ENCODE results near the gene PNPLA6.

Gene PNPLA6

DNA sequence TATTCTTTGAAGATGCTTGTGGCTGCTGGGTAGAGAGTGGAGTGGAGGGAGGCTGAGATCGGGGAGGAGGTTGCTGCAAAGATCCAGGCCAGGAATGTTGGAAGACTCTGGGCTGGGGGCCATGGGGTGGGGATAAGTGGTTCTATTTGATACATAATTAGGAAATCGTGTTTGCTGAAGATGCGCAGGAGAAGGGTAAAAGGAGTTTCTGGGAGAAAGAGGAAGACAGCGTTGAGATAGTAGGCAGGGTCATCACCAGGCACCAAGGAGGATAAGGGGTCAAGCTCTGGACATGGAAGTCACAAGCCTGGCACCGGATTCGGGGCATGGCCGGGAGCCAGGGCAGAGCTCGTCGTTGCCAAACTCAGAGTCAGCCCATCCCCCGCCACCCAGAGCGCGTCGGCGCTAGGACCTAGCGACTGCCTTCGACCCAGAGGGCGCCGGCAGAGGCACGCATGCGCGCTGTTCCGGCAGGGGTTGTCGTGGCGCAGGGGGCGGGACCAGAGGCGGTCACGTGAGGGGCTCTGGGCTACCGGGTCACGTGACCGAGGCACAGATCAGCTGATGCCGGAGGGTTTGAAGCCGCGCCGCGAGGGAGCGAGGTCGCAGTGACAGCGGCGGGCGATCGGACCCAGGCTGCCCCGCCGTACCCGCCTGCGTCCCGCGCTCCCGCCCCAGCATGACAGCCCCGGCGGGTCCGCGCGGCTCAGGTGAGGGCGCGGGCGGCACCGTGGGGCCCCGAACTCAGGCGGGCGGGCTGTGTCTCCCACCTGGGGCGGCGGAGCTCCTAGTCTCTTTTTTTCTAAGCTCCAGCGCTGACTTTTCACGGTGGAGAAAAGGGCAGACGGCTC lies 13.2 kb upstream of the PNPLA6 start, which contains the start of gene MCOLN1:
Gene MCOLN1 (plus strand): TSS at position 553 of the 851 bp plus-strand sequence. CDS start 127 bp downstream, at position 680.
- TF ChIP-seq, protein P1, sequence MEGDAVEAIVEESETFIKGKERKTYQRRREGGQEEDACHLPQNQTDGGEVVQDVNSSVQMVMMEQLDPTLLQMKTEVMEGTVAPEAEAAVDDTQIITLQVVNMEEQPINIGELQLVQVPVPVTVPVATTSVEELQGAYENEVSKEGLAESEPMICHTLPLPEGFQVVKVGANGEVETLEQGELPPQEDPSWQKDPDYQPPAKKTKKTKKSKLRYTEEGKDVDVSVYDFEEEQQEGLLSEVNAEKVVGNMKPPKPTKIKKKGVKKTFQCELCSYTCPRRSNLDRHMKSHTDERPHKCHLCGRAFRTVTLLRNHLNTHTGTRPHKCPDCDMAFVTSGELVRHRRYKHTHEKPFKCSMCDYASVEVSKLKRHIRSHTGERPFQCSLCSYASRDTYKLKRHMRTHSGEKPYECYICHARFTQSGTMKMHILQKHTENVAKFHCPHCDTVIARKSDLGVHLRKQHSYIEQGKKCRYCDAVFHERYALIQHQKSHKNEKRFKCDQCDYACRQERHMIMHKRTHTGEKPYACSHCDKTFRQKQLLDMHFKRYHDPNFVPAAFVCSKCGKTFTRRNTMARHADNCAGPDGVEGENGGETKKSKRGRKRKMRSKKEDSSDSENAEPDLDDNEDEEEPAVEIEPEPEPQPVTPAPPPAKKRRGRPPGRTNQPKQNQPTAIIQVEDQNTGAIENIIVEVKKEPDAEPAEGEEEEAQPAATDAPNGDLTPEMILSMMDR (IDR thresholded peaks at IDR 0.05; ENCODE audit: low read depth, low read length), result no peak
- H3K4me3 ChIP-seq (ENCODE audit: low read depth, low read length), result peak within 1 kb of the TSS; percentile 81

DNA sequence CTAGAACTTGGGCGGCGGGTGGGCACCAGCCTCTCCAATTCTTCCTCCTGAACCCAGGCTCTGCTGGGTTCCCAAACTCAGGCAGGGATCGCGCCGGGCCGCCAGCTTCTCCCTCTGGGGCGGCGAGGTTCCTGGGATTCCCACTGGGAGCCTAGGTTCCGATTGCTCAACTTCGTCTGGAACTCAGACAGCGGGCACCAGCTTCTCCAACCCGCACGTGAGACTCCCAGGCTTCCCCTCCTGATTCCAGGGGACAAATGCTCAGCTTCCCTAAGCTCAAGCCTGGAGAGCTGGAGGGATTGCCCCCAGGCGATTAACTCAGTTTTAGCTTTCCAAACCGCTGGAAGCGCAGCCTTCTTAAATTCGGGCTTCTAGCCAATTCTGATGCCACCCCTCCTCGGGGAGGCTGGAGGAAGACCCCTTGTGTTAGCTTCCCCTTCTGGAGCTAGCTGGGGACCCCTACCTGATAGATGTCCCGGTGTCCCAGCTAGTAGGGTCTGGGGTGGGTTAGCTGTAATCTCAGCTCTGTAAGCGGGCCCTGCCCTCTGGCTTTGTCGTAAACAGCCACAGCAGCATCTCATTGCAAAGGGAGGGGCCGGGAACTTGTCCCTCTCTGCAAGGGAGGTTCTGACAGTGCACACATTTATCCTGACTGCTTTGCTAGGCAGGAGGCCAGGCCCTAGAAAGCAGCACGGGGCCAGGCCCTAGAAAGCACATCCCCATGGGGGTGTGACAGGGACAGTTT lies 12.4 kb upstream of the PNPLA6 start:
- TF ChIP-seq, protein P1 (IDR thresholded peaks at IDR 0.05; ENCODE audit: low read depth, low read length), result no peak
- peak overlapping the region; percentile 81 for H3K4me3 ChIP-seq (ENCODE audit: low read depth, low read length)

DNA sequence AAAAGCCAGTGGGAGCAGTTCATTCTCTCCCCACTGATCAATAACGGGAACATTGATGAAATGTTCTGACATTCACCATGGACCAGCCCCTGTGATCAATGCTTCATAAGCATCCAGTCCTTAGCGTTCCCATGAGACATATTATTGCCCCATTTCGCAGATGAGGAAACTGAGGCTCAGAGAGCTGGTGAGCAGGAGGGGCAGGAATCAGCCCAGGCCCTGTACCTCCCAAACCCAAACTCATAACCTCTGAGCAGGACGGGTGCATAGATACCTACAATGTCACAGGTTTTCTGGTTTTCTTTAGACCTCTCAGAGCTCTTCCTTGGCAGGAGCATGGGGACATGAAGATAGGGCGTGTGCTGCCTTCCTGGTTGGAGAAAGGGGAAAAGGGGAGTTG lies 11.0 kb upstream of the PNPLA6 start:
- H3K4me3 ChIP-seq (ENCODE audit: low read depth, low read length), result no peak overlapping the region

DNA sequence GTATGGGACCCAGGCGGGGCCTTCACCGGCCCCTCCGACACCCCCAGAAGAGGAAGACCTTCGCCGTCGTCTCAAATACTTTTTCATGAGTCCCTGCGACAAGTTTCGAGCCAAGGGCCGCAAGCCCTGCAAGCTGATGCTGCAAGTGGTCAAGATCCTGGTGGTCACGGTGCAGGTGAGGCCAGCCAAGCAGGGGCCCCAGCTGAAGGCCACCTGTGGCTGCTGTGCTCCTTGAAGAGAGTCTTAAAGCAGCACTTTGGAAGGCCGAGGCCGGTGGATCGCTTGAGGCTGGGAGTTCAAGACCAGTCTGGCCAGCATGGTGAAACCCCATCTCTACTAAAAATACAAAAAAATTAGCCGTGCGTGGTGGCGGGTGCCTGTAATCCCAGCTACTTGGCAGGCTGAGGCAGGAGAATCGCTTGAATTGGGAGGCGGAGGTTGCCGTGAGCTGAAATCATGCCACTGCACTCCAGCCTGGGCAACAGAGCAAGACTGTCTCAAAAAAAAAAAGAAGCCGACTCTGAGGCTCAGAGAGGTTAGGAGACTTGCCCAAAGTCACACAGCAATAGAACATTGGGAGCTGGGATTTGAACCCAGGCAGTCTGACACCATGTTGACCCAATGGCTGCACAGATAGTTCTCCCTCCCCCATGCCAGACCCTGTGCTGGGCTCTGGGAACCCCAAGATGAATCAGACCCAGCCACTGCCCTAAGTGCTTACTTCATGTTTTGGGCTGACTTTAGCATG lies 10.4 kb upstream of the PNPLA6 start:
- no peak overlapping the region for H3K4me3 ChIP-seq (ENCODE audit: low read depth, low read length)
- TF ChIP-seq, protein P1 (IDR thresholded peaks at IDR 0.05; ENCODE audit: low read depth, low read length), result no peak

More for the DNA sequence above, 11.0 kb upstream of the PNPLA6 start:
- TF ChIP-seq, protein P1 (IDR thresholded peaks at IDR 0.05; ENCODE audit: low read depth, low read length), result no peak

DNA sequence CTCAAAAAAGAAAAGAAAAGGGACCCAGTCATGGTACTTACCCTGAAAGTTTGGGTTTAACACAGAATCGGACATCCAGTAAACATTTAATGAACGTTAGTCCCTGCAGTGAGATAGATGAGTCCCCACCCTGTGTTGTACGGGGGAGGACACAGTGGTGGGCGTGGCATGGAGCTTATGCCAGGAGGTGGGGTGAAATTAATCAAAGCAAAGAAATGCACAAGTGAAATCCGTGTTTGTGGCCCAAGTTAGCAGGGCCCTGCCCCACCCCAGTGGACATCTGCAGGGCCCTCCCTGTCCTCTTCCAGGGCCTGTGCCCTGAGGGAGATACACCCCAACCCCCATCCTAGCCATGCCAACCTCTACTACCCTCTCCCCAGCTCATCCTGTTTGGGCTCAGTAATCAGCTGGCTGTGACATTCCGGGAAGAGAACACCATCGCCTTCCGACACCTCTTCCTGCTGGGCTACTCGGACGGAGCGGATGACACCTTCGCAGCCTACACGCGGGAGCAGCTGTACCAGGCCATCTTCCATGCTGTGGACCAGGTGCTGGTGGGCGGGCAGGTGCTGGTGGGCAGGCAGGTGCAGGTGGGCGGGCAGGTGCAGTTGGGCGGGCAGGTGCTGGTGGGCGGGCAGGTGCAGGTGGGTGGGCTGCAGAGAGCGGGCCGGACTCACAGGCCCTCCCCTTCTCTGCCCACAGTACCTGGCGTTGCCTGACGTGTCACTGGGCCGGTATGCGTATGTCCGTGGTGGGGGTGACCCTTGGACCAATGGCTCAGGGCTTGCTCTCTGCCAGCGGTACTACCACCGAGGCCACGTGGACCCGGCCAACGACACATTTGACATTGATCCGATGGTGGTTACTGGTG lies 9.2 kb upstream of the PNPLA6 start:
- TF ChIP-seq, protein P1 (IDR thresholded peaks at IDR 0.05; ENCODE audit: low read depth, low read length), result no peak
- no peak overlapping the region for H3K4me3 ChIP-seq (ENCODE audit: low read depth, low read length)

DNA sequence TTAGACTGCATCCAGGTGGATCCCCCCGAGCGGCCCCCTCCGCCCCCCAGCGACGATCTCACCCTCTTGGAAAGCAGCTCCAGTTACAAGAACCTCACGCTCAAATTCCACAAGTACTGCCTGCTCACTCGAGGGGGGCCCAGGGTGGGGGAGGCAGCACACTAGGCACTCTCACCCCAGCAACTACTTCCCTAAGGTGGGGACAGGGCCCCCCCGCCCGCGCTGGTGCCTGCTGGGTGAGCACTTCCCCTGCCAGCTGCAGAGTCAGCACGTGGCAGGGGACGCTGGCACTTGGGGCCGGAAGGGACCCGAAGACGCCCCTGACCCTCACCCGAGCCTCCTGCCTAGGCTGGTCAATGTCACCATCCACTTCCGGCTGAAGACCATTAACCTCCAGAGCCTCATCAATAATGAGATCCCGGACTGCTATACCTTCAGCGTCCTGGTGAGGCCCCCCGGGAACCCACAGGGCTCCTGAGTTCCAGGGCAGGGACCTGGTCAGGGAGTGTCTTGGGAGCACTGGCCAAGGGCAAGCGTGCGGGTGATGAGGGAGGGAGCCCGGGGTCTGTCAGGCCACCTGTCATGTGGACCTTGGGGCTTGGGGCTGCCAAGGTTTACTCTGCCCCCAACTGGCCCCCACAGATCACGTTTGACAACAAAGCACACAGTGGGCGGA lies 7.9 kb upstream of the PNPLA6 start:
- TF ChIP-seq, protein P1 (IDR thresholded peaks at IDR 0.05; ENCODE audit: low read depth, low read length), result no peak
- H3K4me3 ChIP-seq (ENCODE audit: low read depth, low read length), result no peak overlapping the region
